Measurements from ENCODE around the gene DCDC2B. TPM values are rescaled to one million over a fixed set of nuclear protein-coding genes. Genes with fewer than 3 reads are reported as not detected.
"Not testable (repeated sequence)": the region's sequence is repeated elsewhere in the genome, so short reads cannot be mapped to it uniquely, and the experiment has no call there.

Gene DCDC2B
- total RNA-seq, 1 experiment from 2014 or later: not detected

GRCh38 chr1:32255072-32256071 is 46.5 kb downstream of the DCDC2B start:
- no peak for DNase-seq (ENCODE audit: extremely low read depth, low read depth)

DNA sequence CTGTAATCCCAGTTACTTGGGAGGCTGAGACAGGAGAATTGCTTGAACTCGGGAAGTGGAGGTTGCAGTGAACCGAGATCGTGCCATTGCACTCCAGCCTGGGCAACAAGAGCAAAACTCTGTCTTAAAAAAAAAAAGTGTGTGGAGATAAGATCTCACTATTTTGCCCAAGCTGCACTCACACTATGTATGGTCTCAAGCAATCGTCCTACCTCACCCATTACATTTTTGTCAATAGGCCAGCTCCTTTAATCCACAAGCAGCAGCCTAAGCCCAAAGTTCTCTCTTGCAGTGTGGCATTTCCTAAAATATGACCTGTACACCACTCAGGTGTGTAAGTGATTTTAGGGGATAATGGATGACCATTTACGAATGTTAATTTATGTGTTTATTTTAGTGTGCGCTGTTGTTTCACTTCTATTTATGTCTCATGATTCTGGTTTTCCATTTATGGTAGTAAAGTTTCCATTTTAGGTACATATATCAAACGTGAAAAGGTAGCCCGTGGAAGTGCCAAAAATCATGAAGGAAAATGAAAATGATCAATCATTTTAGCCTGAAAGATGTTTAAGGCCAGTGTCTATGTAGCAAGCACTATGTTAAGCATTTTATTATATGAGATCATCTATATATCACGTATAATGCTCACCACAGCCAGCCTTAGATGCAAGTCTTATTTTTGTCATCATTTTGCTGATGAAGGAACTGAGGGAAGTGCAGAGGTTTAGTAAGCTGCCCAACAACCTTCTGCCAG is 47.8 kb downstream of the DCDC2B start:
- no peak for DNase-seq (ENCODE audit: extremely low read depth, low read depth)

GRCh38 chr1:32257227-32257508 is 48.3 kb downstream of the DCDC2B start:
- no peak for DNase-seq (ENCODE audit: extremely low read depth, low read depth)

- not testable (repeated sequence) for DNase-seq (ENCODE audit: extremely low read depth, low read depth)
Observed at GRCh38 chr1:32263236-32263593, 54.3 kb downstream of the DCDC2B start.

- no peak for DNase-seq (ENCODE audit: extremely low read depth, low read depth)
Observed at GRCh38 chr1:32263744-32264143, 54.9 kb downstream of the DCDC2B start.

Other genes starting within 250 kb of the DCDC2B start
- gene KHDRBS1, start 195.2 kb upstream of the DCDC2B start, total RNA-seq (2014; rRNA removed; shearing (Covaris generic)): 39.2 and 45.1 TPM in 2 replicates
- 6.2 and 8.6 TPM in 2 replicates for gene TMEM39B, start 136.2 kb upstream of the DCDC2B start, total RNA-seq (2014; rRNA removed; shearing (Covaris generic))
- gene KPNA6, start 101.0 kb upstream of the DCDC2B start, total RNA-seq (2014; rRNA removed; shearing (Covaris generic)): 34.3 and 37.3 TPM in 2 replicates
- 42.2 and 46.2 TPM in 2 replicates for gene TXLNA, start 29.4 kb upstream of the DCDC2B start, total RNA-seq (2014; rRNA removed; shearing (Covaris generic))
- gene CCDC28B, start 8.5 kb upstream of the DCDC2B start, total RNA-seq (2014; rRNA removed; shearing (Covaris generic)): 2.4 and 2.7 TPM in 2 replicates
- gene IQCC, start 3.4 kb upstream of the DCDC2B start, total RNA-seq (2014; rRNA removed; shearing (Covaris generic)): 2.3 and 2.9 TPM in 2 replicates
- 5.4 and 6.5 TPM in 2 replicates for gene TMEM234, start 13.3 kb downstream of the DCDC2B start, total RNA-seq (2014; rRNA removed; shearing (Covaris generic))
- 288 and 292 TPM in 2 replicates for gene EIF3I, start 13.3 kb downstream of the DCDC2B start, total RNA-seq (2014; rRNA removed; shearing (Covaris generic))
- gene FAM167B, start 38.1 kb downstream of the DCDC2B start, total RNA-seq (2014; rRNA removed; shearing (Covaris generic)): not detected in 2 replicates
- gene LCK, start 42.2 kb downstream of the DCDC2B start, total RNA-seq (2014; rRNA removed; shearing (Covaris generic)): not detected in 2 replicates
- 34.6 and 35.6 TPM in 2 replicates for gene HDAC1, start 83.0 kb downstream of the DCDC2B start, total RNA-seq (2014; rRNA removed; shearing (Covaris generic))
- gene MARCKSL1, start 127.1 kb downstream of the DCDC2B start, total RNA-seq (2014; rRNA removed; shearing (Covaris generic)): 16.2 and 21.6 TPM in 2 replicates
- gene FAM229A, start 153.4 kb downstream of the DCDC2B start, total RNA-seq (2014; rRNA removed; shearing (Covaris generic)): 3.6 and 5.0 TPM in 2 replicates
- 0.57 and 0.98 TPM in 2 replicates for gene TSSK3, start 153.4 kb downstream of the DCDC2B start, total RNA-seq (2014; rRNA removed; shearing (Covaris generic))
- 21.6 and 24.2 TPM in 2 replicates for gene BSDC1, start 185.4 kb downstream of the DCDC2B start, total RNA-seq (2014; rRNA removed; shearing (Covaris generic))

All from NCI-H460 (cell line).